H9 (cell line): Measurements from ENCODE around the gene LCE4A. TPM values are rescaled to one million over a fixed set of nuclear protein-coding genes. Genes with fewer than 3 reads are reported as not detected.

Source experiments
- DNase-seq: peaks from one replicate; pipeline ENCODE4 v3.0.0-alpha.2; 2017
- H2AFZ ChIP-seq: one replicate; pipeline ENCODE4 v1.6.1; 2013; ENCODE audit warnings: mild to moderate bottlenecking, low read length, control low read depth, moderate library complexity
- H2AK5ac ChIP-seq: 2 replicates; pipeline ENCODE4 v1.6.1; 2013; ENCODE audit warnings: low read length, control low read depth, mixed read lengths; ENCODE audit not compliant: insufficient read length
- H2BK120ac ChIP-seq: one replicate; pipeline ENCODE4 v1.6.1; 2013; ENCODE audit warnings: low read depth, mild to moderate bottlenecking, low read length, control low read depth, inconsistent platforms; ENCODE audit not compliant: poor library complexity, severe bottlenecking
- H2BK12ac ChIP-seq: 2 replicates; pipeline ENCODE4 v1.6.1; 2013; ENCODE audit warnings: low read length, control low read depth, mixed read lengths, low read depth; ENCODE audit not compliant: insufficient read length
- H2BK15ac ChIP-seq: 2 replicates; pipeline ENCODE4 v1.6.1; 2013; ENCODE audit warnings: low read depth, low read length, control low read depth
- H2BK20ac ChIP-seq: one replicate; pipeline ENCODE4 v1.6.1; 2013; ENCODE audit warnings: low read depth, mild to moderate bottlenecking, low read length, control low read depth, inconsistent platforms; ENCODE audit not compliant: poor library complexity, severe bottlenecking
- H2BK5ac ChIP-seq: 2 replicates; pipeline ENCODE4 v1.6.1; 2013; ENCODE audit warnings: low read length, control low read depth, mixed read lengths; ENCODE audit not compliant: insufficient read length
- H3K14ac ChIP-seq: 2 replicates; pipeline ENCODE4 v1.6.1; 2013; ENCODE audit warnings: low read length, control low read depth; ENCODE audit not compliant: insufficient read depth
- H3K18ac ChIP-seq: 2 replicates; pipeline ENCODE4 v1.6.1; 2013; ENCODE audit warnings: low read depth, mild to moderate bottlenecking, mixed read lengths, low read length, control low read depth; ENCODE audit not compliant: insufficient read length
- H3K23ac ChIP-seq: 2 replicates; pipeline ENCODE4 v1.6.1; 2013; ENCODE audit warnings: low read length, control low read depth, mixed read lengths, low read depth; ENCODE audit not compliant: insufficient read length
- H3K23me2 ChIP-seq: 2 replicates; pipeline ENCODE4 v1.6.1; 2013; ENCODE audit warnings: low read depth, mild to moderate bottlenecking, mixed read lengths, low read length, control low read depth; ENCODE audit not compliant: insufficient read length, poor library complexity, severe bottlenecking
- H3K27ac ChIP-seq: 2 replicates; pipeline ENCODE4 v1.5.1; 2013; ENCODE audit warnings: low read length, control low read depth, mixed read lengths, low read depth; ENCODE audit not compliant: insufficient read length
- H3K27me3 ChIP-seq: 2 replicates; pipeline ENCODE4 v1.6.1; 2013; ENCODE audit warnings: low read length, control low read depth, inconsistent platforms; ENCODE audit not compliant: insufficient read depth
- H3K4ac ChIP-seq: 2 replicates; pipeline ENCODE4 v1.6.1; 2013; ENCODE audit warnings: low read depth, mild to moderate bottlenecking, control low read depth, inconsistent platforms, low read length, moderate library complexity
- H3K4me1 ChIP-seq: 2 replicates; pipeline ENCODE4 v1.6.1; 2013; ENCODE audit warnings: low read length, control low read depth, inconsistent platforms; ENCODE audit not compliant: insufficient read depth
- H3K4me2 ChIP-seq: 2 replicates; pipeline ENCODE4 v1.6.1; 2013; ENCODE audit warnings: low read length, control low read depth, mixed read lengths; ENCODE audit not compliant: insufficient read length, insufficient read depth
- H3K56ac ChIP-seq: 2 replicates; pipeline ENCODE4 v1.6.1; 2013; ENCODE audit warnings: low read depth, mild to moderate bottlenecking, mixed read lengths, low read length, control low read depth; ENCODE audit not compliant: insufficient read length
- H3K79me1 ChIP-seq: 2 replicates; pipeline ENCODE4 v1.6.1; 2013; ENCODE audit warnings: low read depth, mild to moderate bottlenecking, moderate library complexity, low read length, control low read depth, inconsistent platforms; ENCODE audit not compliant: insufficient read depth, poor library complexity, severe bottlenecking
- H3K79me2 ChIP-seq: 2 replicates; pipeline ENCODE4 v1.6.1; 2013; ENCODE audit warnings: low read length, control low read depth, inconsistent platforms; ENCODE audit not compliant: insufficient read depth
- H3K9ac ChIP-seq: 2 replicates; pipeline ENCODE4 v1.6.1; 2013; ENCODE audit warnings: low read length, control low read depth, mixed read lengths; ENCODE audit not compliant: insufficient read length; ENCODE audit errors: extremely low read depth
- H3K9me3 ChIP-seq: one replicate; pipeline ENCODE4 v1.6.1; 2013; ENCODE audit warnings: low read depth, low read length, inconsistent platforms; ENCODE audit not compliant: control insufficient read depth
- H3T11ph ChIP-seq: one replicate; pipeline ENCODE4 v1.6.1; 2013; ENCODE audit warnings: mild to moderate bottlenecking, low read length, control low read depth, inconsistent platforms
- H4K20me1 ChIP-seq: one replicate; pipeline ENCODE4 v1.6.1; 2013; ENCODE audit not compliant: control insufficient read depth, insufficient read length, insufficient read depth
- H4K5ac ChIP-seq: 2 replicates; pipeline ENCODE4 v1.6.1; 2013; ENCODE audit warnings: low read depth, mild to moderate bottlenecking, mixed read lengths, low read length, control low read depth; ENCODE audit not compliant: insufficient read length
- H4K8ac ChIP-seq: replicated peaks from 2 replicates; pipeline ENCODE4 v1.6.1; 2013; ENCODE audit warnings: low read length, control low read depth, mixed read lengths, low read depth; ENCODE audit not compliant: insufficient read length
- H4K91ac ChIP-seq: 2 replicates; pipeline ENCODE4 v1.6.1; 2013; ENCODE audit warnings: low read depth, mild to moderate bottlenecking, moderate library complexity, mixed read lengths, low read length, control low read depth; ENCODE audit not compliant: insufficient read length
- H3K27ac Mint-ChIP-seq, 3 experiments: 2 replicates in 2 of 3; 3 replicates in 1 of 3; pipeline ENCODE4 v1.8.0; 2020 to 2021; ENCODE audit warnings: mixed read lengths in 3 of 3, mild to moderate bottlenecking in 1 of 3, moderate library complexity in 1 of 3
- H3K27me3 Mint-ChIP-seq: 2 replicates; pipeline ENCODE4 v1.8.0; 2021; ENCODE audit warnings: low read depth, mild to moderate bottlenecking, moderate library complexity, mixed read lengths
- H3K36me3 Mint-ChIP-seq, 3 experiments: 2 replicates in 2 of 3; 3 replicates in 1 of 3; pipeline ENCODE4 v1.8.0; 2020 to 2021; ENCODE audit warnings: low read depth in 3 of 3, mixed read lengths in 3 of 3; ENCODE audit not compliant: insufficient read depth in 1 of 3
- H3K4me1 Mint-ChIP-seq, 2 experiments: 2 replicates each; pipeline ENCODE4 v1.8.0; 2020; ENCODE audit warnings: mixed read lengths in 2 of 2
- H3K4me3 Mint-ChIP-seq, 2 experiments: 2 replicates in 1 of 2; 3 replicates in 1 of 2; pipeline ENCODE4 v1.8.0; 2020 to 2021; ENCODE audit warnings: mild to moderate bottlenecking in 2 of 2, mixed read lengths in 2 of 2, moderate library complexity in 1 of 2
- H3K9me3 Mint-ChIP-seq, 2 experiments: 2 replicates in 1 of 2; 3 replicates in 1 of 2; pipeline ENCODE4 v1.8.0; 2020; ENCODE audit warnings: mild to moderate bottlenecking in 2 of 2, mixed read lengths in 2 of 2, moderate library complexity in 1 of 2
- CTCF ChIP-seq: fragments of 200-600 bp; sonication (generic); conservative IDR thresholded peaks from 3 replicates; pipeline ENCODE4 v1.8.0; 2021; ENCODE audit warnings: antibody characterized with exemption, mild to moderate bottlenecking
- WGBS: extraction: QIAGEN DNeasy Blood & Tissue Kit; methylation state at CpG from one replicate; pipeline ENCODE4 v1.1.7; 2013; ENCODE audit warnings: missing lambda C conversion rate, low lambda C conversion rate, mixed read lengths; ENCODE audit not compliant: insufficient read length; ENCODE audit errors: extremely low coverage; 5-methylcytosine and 5-hydroxymethylcytosine counted together
- total RNA-seq: library from RNA; stranded (reverse); gene quantifications from 2 replicates; pipeline ENCODE4 v1.2.1, GENCODE V29; 2021

Gene LCE4A
- total RNA-seq, 1 experiment from 2014 or later: not detected

GRCh38 chr1:152745765-152746444, 37.9 kb downstream of the LCE4A start:
- Histone ChIP-seq H3K23me2 (no peaks in the 10 kb centered on the region), H2BK15ac (no peak overlapping the region), H3K9me3 (peaks cover 91% of the 10 kb centered on the region), H4K20me1 (no peaks in the 10 kb centered on the region), H3K18ac (no peak overlapping the region), H4K5ac (no peak overlapping the region), H2BK120ac (no peak overlapping the region), H2BK12ac (no peak overlapping the region), H3K56ac (no peak overlapping the region), H3K27ac (no peak overlapping the region), H2BK5ac (no peak overlapping the region), H2AFZ (no peak overlapping the region), H3T11ph (no peak overlapping the region), H4K8ac (no peak overlapping the region), H2BK20ac (no peak overlapping the region), H3K27me3 (no peaks in the 10 kb centered on the region), H3K23ac (no peak overlapping the region), H3K79me1 (no peaks in the 10 kb centered on the region), H3K79me2 (no peaks in the 10 kb centered on the region), H3K4me1 (no peaks in the 10 kb centered on the region), H3K4me2 (no peak overlapping the region), H3K9ac (no peak overlapping the region), H3K14ac (no peak overlapping the region), H2AK5ac (no peak overlapping the region), H4K91ac (no peak overlapping the region), H3K4ac (no peak overlapping the region)
- H3K27ac Mint-ChIP-seq: no peak overlapping the region
- H3K27me3 Mint-ChIP-seq: peaks cover 2% of the 10 kb centered on the region; the same call in 1 of the 2 replicates
- H3K36me3 Mint-ChIP-seq: peaks cover 4 to 43% (median 10%) of the 10 kb centered on the region in 3 experiments; a peak in 6 of 7 replicates
- H3K4me1 Mint-ChIP-seq: no peaks in the 10 kb centered on the region
- TF ChIP-seq CTCF: no peak
- H3K9me3 Mint-ChIP-seq: peaks cover 91 to 93% of the 10 kb centered on the region in 2 experiments
- WGBS: no CpG with 5 or more reads among the region's 6 CpGs
- DNase-seq: no peak
- H3K4me3 Mint-ChIP-seq: no peak overlapping the region; a peak in 1 of 5 replicates
